Hair follicular keratinocyte (primary cell): ENCODE results near the gene ALKAL2. TPM values are rescaled to one million over a fixed set of nuclear protein-coding genes. Genes with fewer than 3 reads are reported as not detected.

ENCODE experiments used
- total RNA-seq: library from RNA; depleted of rRNA; stranded (reverse); fragments of >200 nt; gene quantifications from 2 replicates; pipeline ENCODE4 v1.2.3, GENCODE V29; 2015

ALKAL2 gene
- not detected in 2 replicates for total RNA-seq

GRCh38 chr2:287911-288757, at the start of gene ALKAL2:
Gene ALKAL2 (minus strand): TSS chr2:288091. CDS start chr2:287835, 256 bp downstream.

GRCh38 chr2:264493-265468, 23.1 kb downstream of the ALKAL2 start, which contains the start of gene ACP1:
Gene ACP1 (plus strand): TSS chr2:264947. CDS start chr2:264965, 18 bp downstream.

GRCh38 chr2:263774-264492, 24.0 kb downstream of the ALKAL2 start, which contains the start of gene SH3YL1:
Gene SH3YL1 (minus strand): TSS chr2:264032. CDS start chr2:263984, 48 bp downstream.

Other genes starting within 250 kb of the ALKAL2 start
- gene FAM110C, start 241.6 kb downstream of the ALKAL2 start, total RNA-seq, result 19.0 and 45.4 TPM in 2 replicates
- 38.0 and 44.0 TPM in 2 replicates for gene SH3YL1, start 24.1 kb downstream of the ALKAL2 start, total RNA-seq
- 79.7 and 83.0 TPM in 2 replicates for gene ACP1, start 23.1 kb downstream of the ALKAL2 start, total RNA-seq